ENCODE data around the gene SMIM45.

SMIM45 gene

DNA sequence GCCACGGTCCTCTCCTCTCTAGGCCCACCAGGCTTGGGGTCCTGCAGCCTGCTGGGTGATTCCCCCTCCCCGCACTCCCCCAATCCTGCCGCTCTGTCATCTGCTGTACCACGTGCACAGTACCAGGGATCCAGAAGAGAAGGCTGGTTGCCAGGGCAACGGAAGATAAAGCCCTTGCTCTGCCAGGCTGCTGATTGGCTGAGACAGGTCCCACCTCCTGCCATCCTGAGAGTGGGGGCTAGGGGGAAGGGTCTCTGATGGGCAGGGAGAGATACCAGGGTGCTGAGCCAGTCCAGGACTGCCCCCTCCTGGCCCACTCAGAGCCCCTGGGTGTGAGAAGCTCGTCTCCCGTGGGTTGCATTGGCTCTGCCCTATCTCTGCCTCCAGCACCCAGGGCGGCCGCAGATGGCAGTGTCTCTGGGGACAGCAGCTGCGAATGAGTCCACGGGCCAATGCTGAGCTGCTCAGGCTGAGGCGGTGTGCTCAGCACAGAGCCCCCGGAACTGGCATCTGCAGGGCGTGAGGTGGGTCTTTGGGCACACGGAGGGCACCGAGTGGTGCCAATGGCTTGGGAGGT lies at the start of gene SMIM45:
Gene SMIM45 (plus strand): TSS at position 253 of the 577 bp plus-strand sequence.
- DNase-seq (ENCODE audit: low read depth in 3 of 3, low spot score in 1 of 3), result no peak

DNA sequence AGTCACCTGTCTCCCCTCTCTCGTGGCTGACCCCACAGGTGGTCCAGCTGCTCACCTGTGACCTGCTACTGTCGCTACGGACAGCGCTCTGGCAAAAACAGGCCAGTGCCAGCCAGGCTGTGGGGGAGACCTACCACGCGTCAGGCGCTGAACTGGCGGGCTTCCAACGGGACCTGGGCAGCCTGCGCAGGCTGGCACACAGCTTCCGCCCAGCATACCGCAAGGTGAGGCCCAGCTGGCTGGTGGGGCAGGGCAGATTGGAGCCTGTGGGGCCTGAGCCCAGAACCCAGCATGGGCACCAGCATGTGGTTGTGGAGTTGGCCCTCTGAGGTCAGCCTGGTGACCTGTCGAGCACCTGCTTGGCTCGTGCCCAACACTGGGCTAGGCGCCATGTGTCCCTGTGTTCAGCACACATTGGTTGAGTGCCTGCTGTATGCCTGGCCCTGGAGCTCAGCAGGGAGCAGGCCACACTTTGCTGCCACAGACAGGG lies 49.0 kb upstream of the SMIM45 start:
- no peak for DNase-seq (ENCODE audit: low read depth in 3 of 3, low spot score in 1 of 3)

DNA sequence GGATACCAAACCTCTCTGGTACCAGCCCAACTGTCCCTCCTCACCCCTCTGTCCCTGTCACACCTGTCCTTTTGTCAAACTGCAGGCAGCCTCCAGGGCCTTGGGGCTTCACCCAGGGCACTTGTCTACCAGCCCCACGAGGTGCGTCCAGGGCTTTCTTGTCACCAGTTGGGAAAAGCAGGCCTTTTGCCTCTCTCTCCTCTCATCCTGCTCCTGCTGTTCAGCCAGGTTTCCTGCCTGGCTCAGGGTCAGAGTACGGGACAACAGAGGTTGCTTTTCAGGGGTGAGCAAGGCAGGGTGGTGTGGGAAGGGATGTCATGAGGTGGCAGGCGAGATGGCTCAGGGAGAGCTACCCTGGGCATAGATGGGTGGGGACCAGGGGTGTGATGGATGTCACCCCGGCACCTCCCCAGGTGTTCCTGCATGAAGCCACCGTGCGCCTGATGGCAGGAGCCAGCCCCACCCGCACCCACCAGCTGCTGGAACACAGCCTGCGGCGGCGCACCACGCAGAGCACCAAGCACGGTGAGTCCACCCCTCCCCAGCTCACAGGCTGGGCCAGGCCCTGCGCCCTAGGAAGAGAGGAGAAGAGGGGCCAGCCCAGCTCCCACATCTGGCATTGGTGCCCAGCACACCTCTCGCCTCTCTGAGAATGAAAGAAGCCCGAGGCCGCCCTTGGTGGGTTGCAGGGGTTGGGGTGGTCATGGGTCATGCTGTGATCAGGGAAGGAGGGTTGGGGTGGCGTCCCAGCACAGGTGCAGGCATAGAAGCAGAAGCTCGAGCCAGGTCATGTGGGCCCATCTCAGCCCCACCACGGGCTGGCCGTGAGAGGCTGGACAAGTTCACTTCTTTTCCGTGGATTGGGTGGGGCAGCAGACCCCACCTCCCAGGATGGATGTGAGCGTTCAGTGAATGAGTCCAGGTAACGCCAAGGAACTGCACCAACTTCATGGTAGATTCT lies 47.2 kb upstream of the SMIM45 start:
- no peak for DNase-seq (ENCODE audit: low read depth in 3 of 3, low spot score in 1 of 3)

GRCh38 chr22:41905411-41906202 lies 46.3 kb upstream of the SMIM45 start:
- DNase-seq (ENCODE audit: low read depth in 3 of 3, low spot score in 1 of 3), result no peak

DNA sequence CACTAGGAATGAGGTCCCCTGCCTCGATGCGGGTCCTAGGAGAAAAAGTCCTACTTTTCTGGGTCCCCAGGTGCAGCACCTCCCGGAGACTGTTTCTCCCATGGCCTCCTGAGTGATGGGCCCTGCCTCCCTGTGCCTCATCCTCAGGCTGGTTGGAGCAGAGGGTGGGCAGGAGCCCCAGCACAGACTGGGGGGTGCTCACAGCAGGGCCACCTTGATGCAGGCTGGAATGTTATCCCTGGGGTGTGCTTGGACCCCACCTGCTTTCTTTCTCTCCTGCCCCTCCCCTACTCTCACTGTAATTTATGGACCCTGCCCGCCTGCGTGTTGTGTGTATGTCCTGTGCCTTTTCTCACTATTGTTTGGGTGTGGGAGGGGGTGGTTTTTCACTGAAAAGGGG lies 45.1 kb upstream of the SMIM45 start:
- DNase-seq (ENCODE audit: low read depth in 3 of 3, low spot score in 1 of 3), result no peak

DNA sequence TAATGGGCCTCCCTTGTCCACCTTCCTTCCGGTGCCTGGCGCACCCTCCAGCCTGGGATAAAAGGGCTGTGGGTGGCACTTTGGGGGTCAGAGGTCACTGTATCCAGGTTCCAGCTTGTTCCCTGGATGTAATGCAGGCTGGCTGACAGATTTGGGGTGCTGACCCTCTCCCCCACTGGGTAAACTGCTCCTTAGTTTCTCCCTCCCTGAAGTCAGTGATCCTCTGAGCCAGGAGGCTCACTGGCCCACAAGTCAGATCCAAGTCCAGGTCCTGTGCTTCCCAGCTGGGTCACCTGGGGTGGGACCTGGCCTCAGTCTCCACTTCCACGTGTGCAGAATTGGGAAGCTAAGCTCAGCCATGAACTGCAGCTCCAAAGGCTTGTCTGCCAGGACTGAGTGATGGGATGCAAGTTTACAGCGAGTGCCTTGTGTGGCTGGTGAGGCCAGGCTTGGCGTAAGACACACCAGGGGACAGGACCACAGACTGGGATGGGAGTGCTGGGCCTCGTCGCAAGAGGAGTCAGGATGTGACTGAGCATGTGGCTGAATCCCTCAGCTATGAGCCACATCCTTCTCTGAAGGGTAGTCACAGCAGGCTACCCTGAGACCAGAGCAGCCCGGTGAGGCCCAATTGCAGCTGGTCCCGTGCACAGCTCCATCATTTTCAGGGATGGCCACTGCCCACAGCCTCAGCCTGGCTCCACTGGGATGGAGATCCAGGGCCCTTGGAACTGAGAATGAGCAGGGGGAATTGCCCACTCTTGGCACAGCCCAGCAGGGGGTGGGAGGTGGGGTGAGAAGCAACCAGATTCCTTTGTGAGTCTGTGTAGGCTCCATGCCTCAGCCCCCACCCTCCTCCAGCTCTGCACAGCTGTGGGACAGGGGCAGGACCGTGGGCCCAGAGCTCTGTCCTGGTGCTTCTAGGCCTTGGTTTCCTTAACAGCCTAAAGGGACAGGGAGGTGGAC lies 44.2 kb upstream of the SMIM45 start:
- no peak for DNase-seq (ENCODE audit: low read depth in 3 of 3, low spot score in 1 of 3)

DNA sequence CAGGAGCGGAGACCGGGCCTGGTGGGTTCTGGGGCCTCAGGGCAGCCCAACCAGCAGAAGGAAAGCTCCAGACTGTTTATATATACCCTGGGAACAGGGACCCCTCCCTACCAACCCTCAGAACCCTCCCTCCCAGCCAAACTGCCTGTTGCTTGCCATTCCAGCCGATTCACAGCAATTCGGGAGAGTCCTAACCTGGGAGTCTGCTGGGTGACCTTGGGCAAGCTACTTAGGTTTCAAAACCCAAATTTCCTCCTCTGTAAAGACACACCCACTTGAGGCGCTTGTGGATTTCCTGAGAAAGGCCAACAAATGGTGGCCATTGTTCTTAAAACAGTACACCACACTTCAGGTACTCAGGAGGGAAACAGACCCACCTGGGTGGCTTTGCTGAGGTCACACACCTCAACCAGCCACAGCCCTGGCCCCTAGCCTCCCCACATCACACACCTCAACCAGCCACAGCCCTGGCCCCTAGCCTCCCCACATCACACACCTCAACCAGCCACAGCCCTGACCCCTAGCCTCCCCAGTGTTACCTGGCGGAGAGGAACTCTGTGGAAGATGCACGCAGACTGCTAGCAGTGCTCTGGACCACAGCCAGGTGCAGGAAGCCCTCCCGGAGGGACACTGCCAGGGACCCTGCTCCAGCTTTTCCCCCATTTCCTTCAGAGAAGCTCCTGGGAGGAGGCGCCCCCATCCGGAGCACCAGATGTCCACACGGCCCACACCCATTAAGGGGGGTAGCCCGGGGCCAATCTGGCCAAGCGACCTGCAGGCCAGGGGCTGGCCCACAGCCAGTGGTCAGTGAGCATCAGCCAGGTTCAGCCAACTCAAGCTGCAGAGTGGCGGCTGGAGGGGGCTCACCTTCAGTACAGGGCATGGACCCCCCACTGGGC lies 43.3 kb upstream of the SMIM45 start:
- no peak for DNase-seq (ENCODE audit: low read depth in 3 of 3, low spot score in 1 of 3)

- no peak for DNase-seq (ENCODE audit: low read depth in 3 of 3, low spot score in 1 of 3)
Observed at GRCh38 chr22:41909310-41910049, 42.5 kb upstream of the SMIM45 start.

GRCh38 chr22:41910050-41911000 lies 41.6 kb upstream of the SMIM45 start:
- DNase-seq (ENCODE audit: low read depth in 3 of 3, low spot score in 1 of 3), result no peak

DNA sequence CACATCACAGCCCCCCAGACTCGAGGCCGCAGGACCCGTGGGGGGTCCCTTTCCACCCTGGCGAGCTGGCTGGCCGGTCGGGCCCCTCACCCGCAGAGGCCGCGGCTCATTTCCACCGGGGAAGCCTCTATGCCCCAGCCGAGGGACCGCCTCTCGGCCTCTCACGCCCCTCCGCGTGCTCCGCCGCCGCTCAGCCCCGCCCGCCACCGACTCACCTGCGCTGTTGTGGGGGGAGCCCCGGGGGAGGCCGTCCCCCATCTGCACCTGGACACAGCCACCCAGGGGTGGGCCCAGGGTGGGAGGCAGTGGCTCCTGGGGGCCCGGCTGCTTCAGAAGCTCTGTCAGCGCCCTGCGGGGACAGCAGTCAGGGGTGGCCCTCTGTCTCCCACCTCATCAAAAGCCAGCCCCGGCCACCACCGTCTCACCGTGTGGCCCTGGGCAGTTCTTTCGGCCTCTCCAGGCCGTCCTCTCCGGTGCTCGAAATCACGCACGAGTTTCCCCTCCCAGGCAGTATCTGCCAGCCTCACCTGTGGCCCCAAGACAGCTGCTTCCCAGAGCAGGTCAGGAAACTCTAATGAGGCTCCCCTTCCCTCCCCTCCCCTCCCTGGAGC lies 40.8 kb upstream of the SMIM45 start:
- no peak for DNase-seq (ENCODE audit: low read depth in 3 of 3, low spot score in 1 of 3)

DNA sequence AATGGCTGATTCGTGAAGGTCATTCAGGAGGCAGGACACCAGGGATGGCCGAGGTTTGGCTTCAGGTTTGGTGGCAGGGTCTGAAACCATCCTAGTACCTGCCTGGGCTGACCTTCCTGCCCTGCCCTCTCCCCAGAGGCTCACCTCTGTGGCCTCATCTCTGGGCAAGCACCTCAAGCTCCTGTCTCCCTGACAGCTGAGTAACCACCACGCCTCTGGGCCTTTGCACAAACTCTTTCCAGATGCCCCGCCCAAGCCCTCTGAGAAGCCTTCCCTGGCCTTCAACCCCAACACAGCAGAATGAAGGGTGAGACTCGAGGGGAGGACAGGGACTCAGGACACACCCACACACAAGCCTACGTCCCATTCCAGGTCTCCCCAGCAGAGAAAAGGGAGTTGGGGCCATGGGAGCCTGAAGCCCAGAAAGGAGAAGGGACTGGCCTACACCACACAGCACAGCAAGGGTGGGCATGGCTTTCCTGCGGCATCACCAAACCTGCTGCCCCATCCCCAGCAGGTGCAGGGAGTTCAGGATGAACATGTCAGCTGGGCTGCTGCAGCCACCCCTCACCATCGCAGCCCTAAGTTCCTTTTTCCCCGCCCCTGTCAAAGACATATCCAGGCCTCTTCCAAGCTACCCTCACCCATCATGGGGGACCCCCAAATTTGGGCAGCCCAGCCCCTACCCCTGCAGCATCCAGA lies 39.5 kb upstream of the SMIM45 start:
- no peak for DNase-seq (ENCODE audit: low read depth in 3 of 3, low spot score in 1 of 3)

DNA sequence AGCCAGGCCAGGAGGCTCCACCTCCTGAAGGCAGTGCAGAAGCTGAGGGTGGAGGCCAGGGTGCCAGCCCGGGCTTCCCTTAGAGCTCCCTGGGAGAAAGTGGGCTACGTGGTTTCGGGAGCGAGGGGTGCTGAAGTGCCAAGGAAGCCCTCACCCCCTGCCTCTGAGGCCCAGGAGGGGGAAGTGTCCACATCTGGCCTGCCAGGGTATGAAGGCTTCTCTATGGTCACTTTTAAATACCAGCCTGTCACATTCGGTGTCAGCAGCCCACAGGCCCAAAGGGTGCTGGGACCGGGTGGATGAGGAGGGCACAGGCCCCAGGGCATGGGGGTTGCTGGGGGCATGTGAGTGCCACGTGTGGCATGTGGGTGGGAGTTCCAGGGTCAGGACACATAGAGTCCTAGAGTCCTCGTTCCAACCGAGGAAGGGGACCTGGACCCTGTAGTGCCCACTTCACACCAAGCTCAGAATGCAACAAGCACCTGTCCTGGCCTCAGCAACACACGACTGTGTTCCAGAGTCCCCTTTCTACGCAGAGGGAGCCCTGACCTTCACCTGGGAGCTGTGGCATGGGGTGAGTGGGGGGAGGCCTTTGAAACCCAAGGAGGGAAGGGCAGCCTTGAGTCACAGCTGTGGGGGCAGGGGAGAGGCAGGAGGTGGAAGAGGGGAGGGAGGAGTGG lies 38.8 kb upstream of the SMIM45 start:
- no peak for DNase-seq (ENCODE audit: low read depth in 3 of 3, low spot score in 1 of 3)

DNA sequence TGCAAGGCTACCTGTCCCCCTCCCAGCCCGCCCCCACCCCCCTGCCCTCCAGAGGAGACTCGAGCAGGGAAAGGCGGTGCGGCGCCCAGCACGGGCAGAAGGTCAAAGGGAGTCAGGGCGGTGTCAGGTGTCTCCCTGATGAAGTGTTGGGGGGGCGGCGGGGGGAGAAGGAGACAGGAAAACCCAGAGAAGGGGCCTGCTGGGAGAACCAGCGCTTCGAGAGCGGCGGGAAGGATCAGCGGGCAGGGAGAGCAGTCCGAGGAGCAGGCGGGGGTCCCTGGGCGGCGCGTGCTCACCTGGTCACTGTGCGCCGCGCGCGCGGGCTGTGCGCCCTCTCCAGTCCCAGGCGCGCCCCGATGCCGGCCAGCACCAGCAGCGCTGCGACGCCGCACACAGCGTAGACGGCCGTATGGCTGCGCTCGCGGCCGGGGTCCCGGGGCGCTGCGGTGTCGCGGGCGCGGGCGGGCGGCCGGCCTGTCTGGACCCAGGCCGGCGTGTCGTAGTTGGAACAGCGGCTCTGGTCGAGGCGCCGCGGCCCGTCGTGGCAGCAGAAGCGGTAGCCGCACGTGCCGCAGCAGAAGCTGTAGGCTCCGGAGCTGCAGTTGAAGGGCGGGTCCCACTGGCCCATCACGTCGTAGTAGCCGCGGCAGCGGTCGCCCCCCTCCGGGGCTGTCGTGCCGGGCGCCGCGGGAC lies 38.0 kb upstream of the SMIM45 start:
- DNase-seq (ENCODE audit: low read depth in 3 of 3, low spot score in 1 of 3), result no peak

GRCh38 chr22:41914611-41915034 lies 37.3 kb upstream of the SMIM45 start:
- no peak for DNase-seq (ENCODE audit: low read depth in 3 of 3, low spot score in 1 of 3)

DNA sequence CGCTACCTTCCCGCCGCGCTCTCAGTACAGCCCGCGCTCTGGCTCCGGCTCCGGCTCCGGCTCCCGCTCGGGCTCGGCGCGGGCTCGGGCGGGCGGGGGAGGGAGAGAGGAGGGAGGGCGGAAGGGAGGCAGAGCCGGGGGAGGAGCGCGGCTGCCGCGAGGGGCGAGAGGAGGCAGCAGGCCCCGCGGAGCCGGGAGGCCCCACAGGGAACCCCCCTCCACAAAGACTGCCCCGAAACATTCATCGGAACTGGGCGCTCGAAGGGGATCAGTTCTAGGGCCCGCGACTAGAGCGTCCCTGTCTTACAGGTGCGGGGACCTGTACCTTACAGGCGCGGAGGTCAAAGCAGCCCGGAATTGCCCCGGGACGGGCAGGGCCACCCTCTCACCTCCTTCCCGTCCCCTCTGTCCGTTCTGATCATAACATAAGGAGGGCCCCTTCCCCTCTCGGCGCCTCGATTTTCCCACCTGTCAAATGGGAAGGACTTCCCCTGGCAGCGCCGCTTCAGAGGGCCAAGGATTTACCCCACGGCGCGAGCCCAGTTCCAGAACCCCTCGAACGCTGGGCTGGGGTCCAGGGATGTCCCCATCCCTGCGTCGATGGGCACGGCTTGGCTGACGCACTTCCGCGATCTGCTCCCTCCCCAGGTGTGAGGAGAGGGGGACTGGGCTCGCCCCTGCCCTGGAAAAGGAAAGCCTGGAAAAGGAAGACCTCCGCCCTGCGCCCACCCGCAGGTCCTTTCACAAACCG lies 36.7 kb upstream of the SMIM45 start, which contains the start of gene SHISA8:
Gene SHISA8 (minus strand): TSS at position 40 of the 751 bp plus-strand sequence. CDS start 407 bp downstream, outside the sequence.
- peak in 1 of 3 donors; percentile 53 for DNase-seq (ENCODE audit: low read depth in 3 of 3, low spot score in 1 of 3)

Data from stimulated activated CD4-positive, alpha-beta T cell treated with anti-CD3 and anti-CD28 coated beads, TNF-alpha, amount 100 ng/mL, for 1 hour (primary cell).